Stomach smooth muscle (tissue), 2 donors: ENCODE results near the gene OBSCN.

ENCODE experiments used
- H3K27ac ChIP-seq: one replicate; pipeline ENCODE4 v1.7.0; 2013; ENCODE audit warnings: mild to moderate bottlenecking, low read length, inconsistent platforms
- H3K27me3 ChIP-seq, 2 donors: one replicate each; pipeline ENCODE4 v1.7.0; 2013; ENCODE audit warnings: low read length in 2 of 2; ENCODE audit not compliant: insufficient read depth in 2 of 2, control insufficient read depth in 1 of 2
- H3K36me3 ChIP-seq, 2 donors: one replicate each; pipeline ENCODE4 v1.7.0; 2013; ENCODE audit warnings: low read length in 2 of 2; ENCODE audit not compliant: control insufficient read depth in 2 of 2, insufficient read depth in 2 of 2
- H3K4me1 ChIP-seq: one replicate; pipeline ENCODE4 v1.7.0; 2013; ENCODE audit warnings: low read length; ENCODE audit not compliant: control insufficient read depth, insufficient read depth
- H3K4me3 ChIP-seq, 2 donors: one replicate each; pipeline ENCODE4 v1.7.0; 2013; ENCODE audit warnings: low read length in 2 of 2
- H3K9ac ChIP-seq, 2 donors: one replicate each; pipeline ENCODE4 v1.7.0; 2013; ENCODE audit warnings: low read length in 2 of 2, mild to moderate bottlenecking in 1 of 2
- H3K9me3 ChIP-seq, 2 donors: one replicate each; pipeline ENCODE4 v1.7.0; 2013; ENCODE audit warnings: low read length in 2 of 2; ENCODE audit not compliant: control insufficient read depth in 2 of 2
- donor health status: healthy.
- donor health status: Pancreatic carcinoma.

OBSCN gene

GRCh38 chr1:228401782-228402640 is 194.2 kb downstream of the OBSCN start:
- no peaks in the 10 kb centered on the region for H3K27me3 ChIP-seq
- H3K4me1 ChIP-seq = peaks cover 23% of the 10 kb centered on the region
- H3K4me3 ChIP-seq = no peak overlapping the region
- H3K36me3 ChIP-seq = peaks cover 0 to 18% of the 10 kb centered on the region in 2 donors
- H3K9me3 ChIP-seq = no peaks in the 10 kb centered on the region
- H3K27ac ChIP-seq = no peak overlapping the region
- H3K9ac ChIP-seq = no peak overlapping the region

- Histone ChIP-seq H3K9ac (no peak overlapping the region), H3K9me3 (no peaks in the 10 kb centered on the region), H3K4me3 (no peak overlapping the region), H3K27ac (no peak overlapping the region), H3K36me3 (peaks cover 0 to 15% of the 10 kb centered on the region in 2 donors), H3K4me1 (peaks cover 29% of the 10 kb centered on the region), H3K27me3 (no peaks in the 10 kb centered on the region)
These were observed 194.8 kb downstream of the OBSCN start for GRCh38 chr1:228402641-228403025.

- H3K4me1 ChIP-seq = peaks cover 35% of the 10 kb centered on the region
- H3K36me3 ChIP-seq = peaks cover 0 to 13% of the 10 kb centered on the region in 2 donors
- no peak overlapping the region for H3K27ac ChIP-seq
- H3K27me3 ChIP-seq = no peaks in the 10 kb centered on the region
- no peaks in the 10 kb centered on the region for H3K9me3 ChIP-seq
- no peak overlapping the region for H3K9ac ChIP-seq
- H3K4me3 ChIP-seq = no peak overlapping the region
These were observed 195.4 kb downstream of the OBSCN start for GRCh38 chr1:228403231-228403631.

- no peak overlapping the region for H3K9ac ChIP-seq
- peaks cover 0 to 10% of the 10 kb centered on the region in 2 donors for H3K36me3 ChIP-seq
- no peaks in the 10 kb centered on the region for H3K27me3 ChIP-seq
- no peaks in the 10 kb centered on the region for H3K9me3 ChIP-seq
- H3K4me3 ChIP-seq = peak overlapping the region in 1 of 2 donors; percentile 89
- H3K4me1 ChIP-seq = peaks cover 35% of the 10 kb centered on the region
- no peak overlapping the region for H3K27ac ChIP-seq
These were observed 196.4 kb downstream of the OBSCN start for GRCh38 chr1:228404107-228404720.

GRCh38 chr1:228405200-228405978 is 197.5 kb downstream of the OBSCN start:
- Histone ChIP-seq H3K4me1 (peaks cover 35% of the 10 kb centered on the region), H3K36me3 (peaks cover 0 to 10% of the 10 kb centered on the region in 2 donors), H3K4me3 (peak overlapping the region; percentile 89), H3K27me3 (no peaks in the 10 kb centered on the region), H3K9me3 (no peaks in the 10 kb centered on the region), H3K9ac (peak overlapping the region; percentile 35 to 60), H3K27ac (no peak overlapping the region)

GRCh38 chr1:228405979-228406228 is 198.1 kb downstream of the OBSCN start:
- Histone ChIP-seq H3K9me3 (no peaks in the 10 kb centered on the region), H3K4me1 (peaks cover 35% of the 10 kb centered on the region), H3K36me3 (peaks cover 0 to 8% of the 10 kb centered on the region in 2 donors), H3K4me3 (peak overlapping the region; percentile 89), H3K27ac (no peak overlapping the region), H3K27me3 (no peaks in the 10 kb centered on the region), H3K9ac (peak overlapping the region; percentile 35 to 60)

GRCh38 chr1:228407106-228408040 is 199.5 kb downstream of the OBSCN start:
- H3K4me1 ChIP-seq = peaks cover 35% of the 10 kb centered on the region
- peak overlapping the region; percentile 89 for H3K4me3 ChIP-seq
- H3K9ac ChIP-seq = peak overlapping the region; percentile 68 to 69
- H3K27ac ChIP-seq = no peak overlapping the region
- peaks cover 0 to 6% of the 10 kb centered on the region in 2 donors for H3K36me3 ChIP-seq
- H3K9me3 ChIP-seq = no peaks in the 10 kb centered on the region
- no peaks in the 10 kb centered on the region for H3K27me3 ChIP-seq

- Histone ChIP-seq H3K27ac (no peak overlapping the region), H3K4me1 (peaks cover 35% of the 10 kb centered on the region), H3K27me3 (no peaks in the 10 kb centered on the region), H3K9me3 (no peaks in the 10 kb centered on the region), H3K4me3 (no peak overlapping the region), H3K9ac (no peak overlapping the region), H3K36me3 (no peaks in the 10 kb centered on the region)
These were observed 200.4 kb downstream of the OBSCN start for GRCh38 chr1:228408041-228408868.

- no peaks in the 10 kb centered on the region for H3K9me3 ChIP-seq
- H3K27me3 ChIP-seq = no peaks in the 10 kb centered on the region
- no peak overlapping the region for H3K4me3 ChIP-seq
- peaks cover 32% of the 10 kb centered on the region for H3K4me1 ChIP-seq
- H3K36me3 ChIP-seq = no peaks in the 10 kb centered on the region
- H3K9ac ChIP-seq = no peak overlapping the region
- H3K27ac ChIP-seq = no peak overlapping the region
These were observed 201.3 kb downstream of the OBSCN start for GRCh38 chr1:228408869-228409805.
